Vagina (tissue), 2 donors: ENCODE results near the gene CCSER2.

Experiments used
- CTCF ChIP-seq, 3 experiments: fragments of 450-650 bp in 2 of 3; fragments of 200-600 bp in 1 of 3; sonication (generic) in 1 of 3; IDR thresholded peaks; one replicate each; pipeline ENCODE4 v1.5.1; 2017 to 2019; ENCODE audit warnings: antibody characterized with exemption in 3 of 3, mild to moderate bottlenecking in 2 of 3, moderate library complexity in 2 of 3
- POLR2A ChIP-seq, 2 donors: fragments of 450-650 bp; IDR thresholded peaks; one replicate each; pipeline ENCODE4 v1.6.1; 2017; ENCODE audit warnings: antibody characterized with exemption in 2 of 2, mild to moderate bottlenecking in 2 of 2, moderate library complexity in 2 of 2

- no peak for TF ChIP-seq CTCF (IDR thresholded peaks at IDR 0.05)
- no peak for TF ChIP-seq POLR2A (IDR thresholded peaks at IDR 0.05)
Observed at GRCh38 chr10:84478679-84479078, 150.3 kb downstream of the CCSER2 start.
